Stimulated activated CD8-positive, alpha-beta memory T cell treated with anti-CD3 and anti-CD28 coated beads, Interleukin-4, amount 100 ng/mL, for 1 hour (primary cell): Measurements from ENCODE around the gene MAGEC1.
"Not testable (repeated sequence)": the region's sequence is repeated elsewhere in the genome, so short reads cannot be mapped to it uniquely, and the experiment has no call there.

Source experiments
- DNase-seq, 2 donors: peaks; one replicate each; pipeline ENCODE4 v3.0.0-alpha.2; 2020; ENCODE audit warnings: low read depth in 2 of 2, low spot score in 1 of 2

The MAGEC1 gene

GRCh38 chrX:141903400-141904155 is at the start of gene MAGEC1:
TSS of gene MAGEC1 (plus strand) at chrX:141903894. CDS start at chrX:141905073, 1,179 bp downstream.
- DNase-seq, result no peak

GRCh38 chrX:141857479-141857878 is 46.2 kb upstream of the MAGEC1 start:
- no peak for DNase-seq

- no peak for DNase-seq
Measured at GRCh38 chrX:141879616-141880015, 24.1 kb upstream of the MAGEC1 start.

GRCh38 chrX:141888811-141889210 is 14.9 kb upstream of the MAGEC1 start:
- not testable (repeated sequence) for DNase-seq

- DNase-seq, result no peak
Measured at GRCh38 chrX:141894733-141895132, 9.0 kb upstream of the MAGEC1 start.

GRCh38 chrX:141897690-141898089 is 6.0 kb upstream of the MAGEC1 start:
- no peak for DNase-seq

GRCh38 chrX:141902366-141902765 is 1.3 kb upstream of the MAGEC1 start:
- DNase-seq, result no peak

- no peak for DNase-seq
Measured at GRCh38 chrX:141904262-141904661, 568 bp downstream of the MAGEC1 start.

GRCh38 chrX:141917801-141918200 is 14.1 kb downstream of the MAGEC1 start:
- DNase-seq, result no peak

GRCh38 chrX:141924293-141924692 is 20.6 kb downstream of the MAGEC1 start:
- no peak for DNase-seq

- DNase-seq, result no peak
Measured at GRCh38 chrX:141928432-141928831, 24.7 kb downstream of the MAGEC1 start.

GRCh38 chrX:141934059-141934641 is 30.5 kb downstream of the MAGEC1 start:
- DNase-seq, result no peak

GRCh38 chrX:141935645-141936044 is 32.0 kb downstream of the MAGEC1 start:
- DNase-seq, result no peak

- DNase-seq, result no peak
Measured at GRCh38 chrX:141936080-141936479, 32.4 kb downstream of the MAGEC1 start.

- DNase-seq, result no peak
Measured at GRCh38 chrX:141941234-141941633, 37.5 kb downstream of the MAGEC1 start.

GRCh38 chrX:141945426-141945825 is 41.7 kb downstream of the MAGEC1 start:
- DNase-seq, result no peak

- no peak for DNase-seq
Measured at GRCh38 chrX:141947350-141947749, 43.7 kb downstream of the MAGEC1 start.

- DNase-seq, result no peak
Measured at GRCh38 chrX:141952603-141953002, 48.9 kb downstream of the MAGEC1 start.

- no peak for DNase-seq
Measured at GRCh38 chrX:141958675-141959074, 55.0 kb downstream of the MAGEC1 start.
